OCI-M2 (cell line): ENCODE data around the gene CNN3.

Source experiments
- DNase-seq: peaks from one replicate; lab custom pipeline; 2025; ENCODE audit not compliant: unreplicated experiment; lab: John Stamatoyannopoulos, UW

The CNN3 gene

GRCh38 chr1:94926915-94927404 is at the start of gene CNN3:
Gene CNN3, minus strand, starts transcription at chr1:94927110. Its CDS starts 216 bp downstream, at chr1:94926894.
- DNase-seq: no peak

- no peak for DNase-seq
Measured at GRCh38 chr1:94974824-94975223, 47.9 kb upstream of the CNN3 start.

- DNase-seq: no peak
Measured at GRCh38 chr1:94974241-94974640, 47.3 kb upstream of the CNN3 start.

- no peak for DNase-seq
Measured at GRCh38 chr1:94973309-94973922, 46.5 kb upstream of the CNN3 start.

- no peak for DNase-seq
Measured at GRCh38 chr1:94971491-94971924, 44.6 kb upstream of the CNN3 start.

- no peak for DNase-seq
Measured at GRCh38 chr1:94970783-94971182, 43.9 kb upstream of the CNN3 start.

GRCh38 chr1:94969137-94969536 is 42.2 kb upstream of the CNN3 start:
- no peak for DNase-seq

GRCh38 chr1:94966033-94966432 is 39.1 kb upstream of the CNN3 start:
- DNase-seq: no peak

- DNase-seq: no peak
Measured at GRCh38 chr1:94963864-94964263, 37.0 kb upstream of the CNN3 start.

GRCh38 chr1:94962409-94963265 is 35.7 kb upstream of the CNN3 start:
- no peak for DNase-seq

GRCh38 chr1:94961988-94962387 is 35.1 kb upstream of the CNN3 start:
- no peak for DNase-seq

- no peak for DNase-seq
Measured at GRCh38 chr1:94961582-94961981, 34.7 kb upstream of the CNN3 start.

- DNase-seq: no peak
Measured at GRCh38 chr1:94958081-94958480, 31.2 kb upstream of the CNN3 start.

- DNase-seq: no peak
Measured at GRCh38 chr1:94955767-94956632, 29.1 kb upstream of the CNN3 start.

GRCh38 chr1:94954263-94955220 is 27.6 kb upstream of the CNN3 start:
- DNase-seq: no peak

GRCh38 chr1:94953746-94954145 is 26.8 kb upstream of the CNN3 start:
- DNase-seq: no peak

GRCh38 chr1:94953107-94953506 is 26.2 kb upstream of the CNN3 start:
- no peak for DNase-seq

GRCh38 chr1:94952539-94952938 is 25.6 kb upstream of the CNN3 start:
- no peak for DNase-seq

GRCh38 chr1:94951509-94952208 is 24.7 kb upstream of the CNN3 start:
- DNase-seq: no peak

- no peak for DNase-seq
Measured at GRCh38 chr1:94951046-94951445, 24.1 kb upstream of the CNN3 start.
